GM12878 (cell line): ENCODE measurements around the gene RPL3.

Experiments
- CHD2 ChIP-seq: IDR thresholded peaks from 2 replicates; pipeline ENCODE4 v1.6.1; 2011; ENCODE audit warnings: low read depth, low read length, improper control_type of control experiment, borderline replicate concordance
- EED ChIP-seq: sonication (generic); IDR thresholded peaks from 2 replicates; pipeline ENCODE4 v1.6.1; 2016; ENCODE audit warnings: antibody characterized with exemption, low read depth
- EZH2 ChIP-seq: IDR thresholded peaks from 2 replicates; pipeline ENCODE4 v1.6.1; 2012; ENCODE audit warnings: low read depth, mild to moderate bottlenecking, control low read depth, inconsistent platforms, low read length, borderline replicate concordance; ENCODE audit not compliant: control insufficient read depth
- MXI1 ChIP-seq: fragments of 150-350 bp; IDR thresholded peaks from 2 replicates; pipeline ENCODE4 v1.6.1; 2011; ENCODE audit warnings: low read depth, mild to moderate bottlenecking, inconsistent platforms, low read length, improper control_type of control experiment
- NFYB ChIP-seq: IDR thresholded peaks from 2 replicates; pipeline ENCODE4 v1.6.1; 2011; ENCODE audit warnings: low read depth, mild to moderate bottlenecking, low read length, improper control_type of control experiment, moderate library complexity; ENCODE audit not compliant: insufficient read depth
- ZNF274 ChIP-seq: IDR thresholded peaks from one replicate; pipeline ENCODE4 v1.8.0; 2011; ENCODE audit not compliant: insufficient read length, insufficient read depth
- TF ChIP-seq, protein P1 (sequence below), 3 experiments: IDR thresholded peaks in 2 of 3; conservative IDR thresholded peaks in 1 of 3; 2 replicates each; pipeline ENCODE4 v1.5.1; 2011; ENCODE audit warnings: low read depth in 3 of 3, low read length in 3 of 3, mild to moderate bottlenecking in 3 of 3, control low read depth in 2 of 3, moderate library complexity in 2 of 3, inconsistent platforms in 1 of 3, mixed read lengths in 1 of 3; ENCODE audit not compliant: control insufficient read depth in 2 of 3, insufficient read depth in 1 of 3; ENCODE audit errors: extremely low read depth in 1 of 3

DNA sequence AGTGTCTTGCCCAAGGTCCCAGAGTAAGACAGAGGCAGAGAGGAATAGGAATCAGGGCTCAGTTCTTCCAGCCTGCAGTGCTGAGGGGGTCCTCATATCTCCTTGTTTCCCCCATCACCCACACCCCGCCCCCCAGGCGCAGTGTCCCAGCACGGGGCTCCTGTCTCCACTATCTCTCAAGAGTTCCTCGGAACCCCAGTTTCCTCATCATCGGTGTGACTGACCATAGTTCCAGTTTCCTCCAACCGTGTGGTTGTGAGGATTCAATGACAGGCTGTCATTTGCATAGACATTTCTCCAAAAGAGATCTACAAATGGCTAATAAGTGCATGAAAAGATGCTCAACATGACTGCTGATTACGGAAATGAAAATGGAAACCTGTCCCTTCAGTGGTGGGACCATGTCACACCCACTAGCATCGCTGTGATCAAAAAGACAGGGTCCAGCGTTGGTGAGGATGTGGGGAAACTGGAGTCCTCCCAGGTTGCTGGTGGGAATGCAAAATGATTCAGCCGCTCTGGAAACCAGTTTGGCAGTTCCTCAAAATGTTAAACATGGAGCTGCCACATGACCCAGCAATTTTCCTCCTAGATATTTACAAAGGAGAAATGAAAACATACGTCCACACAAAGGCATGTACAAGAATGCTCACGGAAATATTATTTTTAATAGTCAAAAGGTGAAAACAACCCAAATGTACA lies 42.8 kb downstream of the RPL3 start:
- TF ChIP-seq EZH2 (no peak), ZNF274 (no peak), NFYB (no peak), CHD2 (no peak), EED (no peak), MXI1 (no peak)
- TF ChIP-seq, protein P1, sequence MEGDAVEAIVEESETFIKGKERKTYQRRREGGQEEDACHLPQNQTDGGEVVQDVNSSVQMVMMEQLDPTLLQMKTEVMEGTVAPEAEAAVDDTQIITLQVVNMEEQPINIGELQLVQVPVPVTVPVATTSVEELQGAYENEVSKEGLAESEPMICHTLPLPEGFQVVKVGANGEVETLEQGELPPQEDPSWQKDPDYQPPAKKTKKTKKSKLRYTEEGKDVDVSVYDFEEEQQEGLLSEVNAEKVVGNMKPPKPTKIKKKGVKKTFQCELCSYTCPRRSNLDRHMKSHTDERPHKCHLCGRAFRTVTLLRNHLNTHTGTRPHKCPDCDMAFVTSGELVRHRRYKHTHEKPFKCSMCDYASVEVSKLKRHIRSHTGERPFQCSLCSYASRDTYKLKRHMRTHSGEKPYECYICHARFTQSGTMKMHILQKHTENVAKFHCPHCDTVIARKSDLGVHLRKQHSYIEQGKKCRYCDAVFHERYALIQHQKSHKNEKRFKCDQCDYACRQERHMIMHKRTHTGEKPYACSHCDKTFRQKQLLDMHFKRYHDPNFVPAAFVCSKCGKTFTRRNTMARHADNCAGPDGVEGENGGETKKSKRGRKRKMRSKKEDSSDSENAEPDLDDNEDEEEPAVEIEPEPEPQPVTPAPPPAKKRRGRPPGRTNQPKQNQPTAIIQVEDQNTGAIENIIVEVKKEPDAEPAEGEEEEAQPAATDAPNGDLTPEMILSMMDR (IDR thresholded peaks at IDR 0.05 in 2 of 3, conservative IDR thresholded peaks at IDR 0.05 in 1 of 3; ENCODE audit: control insufficient read depth in 2 of 3, extremely low read depth in 1 of 3, insufficient read depth in 1 of 3, low read depth in 3 of 3, low read length in 3 of 3): no peak
